Activated CD8-positive, alpha-beta memory T cell treated with anti-CD3 and anti-CD28 coated beads, Interleukin-2, amount 50 U/mL, for 24 hours (primary cell): ENCODE measurements around the gene ZFYVE27.
"Not testable (repeated sequence)": the region's sequence is repeated elsewhere in the genome, so short reads cannot be mapped to it uniquely, and the experiment has no call there.

Experiments used
- DNase-seq: peaks from one replicate; pipeline ENCODE4 v3.0.0-alpha.2; 2020; ENCODE audit errors: extremely low read depth

Gene ZFYVE27, protein sequence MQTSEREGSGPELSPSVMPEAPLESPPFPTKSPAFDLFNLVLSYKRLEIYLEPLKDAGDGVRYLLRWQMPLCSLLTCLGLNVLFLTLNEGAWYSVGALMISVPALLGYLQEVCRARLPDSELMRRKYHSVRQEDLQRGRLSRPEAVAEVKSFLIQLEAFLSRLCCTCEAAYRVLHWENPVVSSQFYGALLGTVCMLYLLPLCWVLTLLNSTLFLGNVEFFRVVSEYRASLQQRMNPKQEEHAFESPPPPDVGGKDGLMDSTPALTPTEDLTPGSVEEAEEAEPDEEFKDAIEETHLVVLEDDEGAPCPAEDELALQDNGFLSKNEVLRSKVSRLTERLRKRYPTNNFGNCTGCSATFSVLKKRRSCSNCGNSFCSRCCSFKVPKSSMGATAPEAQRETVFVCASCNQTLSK

GRCh38 chr10:97736902-97737769 is at the start of gene ZFYVE27:
TSS of gene ZFYVE27 (plus strand) at chr10:97737128. CDS start at chr10:97738478, 1,350 bp downstream.
- DNase-seq: peak; percentile 91

DNA sequence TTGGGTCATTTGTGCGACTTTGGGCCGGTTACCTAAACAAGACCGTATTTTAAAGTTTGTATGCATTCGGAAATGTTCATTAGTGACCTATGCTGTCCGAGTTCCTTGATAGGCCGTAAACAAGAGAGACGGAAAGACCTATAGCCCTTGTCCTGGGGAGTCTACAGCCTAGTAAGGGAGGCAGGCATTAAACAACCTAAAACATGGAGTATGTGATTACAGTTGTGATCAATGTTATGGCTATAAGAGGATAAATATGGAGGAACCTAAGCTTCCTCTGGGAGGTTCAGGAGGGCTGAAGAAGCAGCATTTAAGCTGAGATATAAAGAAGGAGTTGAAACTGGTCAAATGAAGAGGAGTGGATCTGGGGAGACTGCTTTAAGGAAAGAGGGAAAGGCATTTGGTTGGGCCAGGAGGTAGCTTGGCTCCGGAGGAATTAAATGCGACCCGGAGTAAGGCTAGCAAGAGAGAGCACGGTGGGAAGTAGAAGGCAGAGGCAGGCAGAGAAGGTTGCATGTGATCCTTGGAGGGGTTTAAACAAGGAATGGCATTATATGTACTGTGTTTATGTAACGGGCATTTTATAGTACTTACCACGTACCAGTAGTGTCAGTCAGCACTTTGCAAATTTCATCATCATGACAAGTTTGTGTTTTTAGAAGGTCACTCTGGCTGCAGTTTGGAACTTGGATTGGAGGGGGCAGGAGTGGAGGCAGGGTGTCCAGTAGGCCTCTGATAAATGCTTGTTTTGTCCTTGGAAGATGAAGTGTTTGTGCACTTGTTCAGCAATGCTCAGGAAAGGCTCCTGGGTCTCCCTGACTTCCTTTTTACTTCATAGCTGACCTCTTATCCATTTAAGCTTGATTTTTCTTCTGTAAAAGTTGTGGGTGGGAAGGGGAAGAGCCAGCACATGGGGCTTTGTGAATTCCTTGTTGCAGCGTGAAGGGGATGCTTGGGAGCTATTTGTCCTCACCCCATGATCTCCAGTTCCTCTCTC is 48.8 kb upstream of the ZFYVE27 start:
- no peak for DNase-seq

DNA sequence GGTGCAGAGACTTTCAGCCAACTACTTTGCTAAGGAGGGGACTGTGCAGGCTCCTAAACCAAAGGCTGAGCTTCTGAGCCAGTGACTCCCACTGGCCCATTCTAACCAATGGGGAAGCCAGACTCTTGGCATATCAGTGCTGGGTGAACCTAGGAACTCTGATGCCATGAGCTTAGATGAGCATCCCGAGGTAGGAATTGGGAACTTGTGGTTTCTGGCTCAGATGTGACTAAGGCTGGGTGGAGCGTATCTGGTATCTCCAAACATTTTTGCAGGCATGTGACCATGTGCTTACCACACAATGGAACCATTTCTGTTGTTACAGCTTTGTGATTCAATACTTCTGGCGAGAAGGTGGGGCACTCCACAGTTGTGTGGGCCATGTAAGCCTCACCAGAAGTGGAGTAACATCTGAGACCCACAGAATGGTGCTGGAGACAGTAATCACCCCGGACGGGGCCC is 47.3 kb upstream of the ZFYVE27 start:
- DNase-seq: no peak

DNA sequence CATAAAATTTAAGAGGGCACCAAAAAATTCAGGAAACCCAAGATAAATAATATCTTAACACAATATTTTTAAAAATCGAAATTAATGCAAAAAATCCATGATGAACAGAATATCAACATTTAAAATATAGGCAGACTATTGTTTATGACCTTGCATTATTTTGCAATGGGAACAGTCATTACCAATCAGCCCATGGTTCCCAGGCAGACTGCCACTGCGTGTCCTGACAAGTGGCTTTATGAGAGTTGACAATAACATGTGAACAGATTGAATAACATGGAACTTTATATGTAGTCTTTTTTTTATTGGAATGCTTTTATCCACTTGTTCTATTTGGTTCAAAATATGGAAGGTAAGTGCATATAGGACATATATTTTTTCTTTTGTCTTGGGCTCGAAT is 46.8 kb upstream of the ZFYVE27 start:
- no peak for DNase-seq

DNA sequence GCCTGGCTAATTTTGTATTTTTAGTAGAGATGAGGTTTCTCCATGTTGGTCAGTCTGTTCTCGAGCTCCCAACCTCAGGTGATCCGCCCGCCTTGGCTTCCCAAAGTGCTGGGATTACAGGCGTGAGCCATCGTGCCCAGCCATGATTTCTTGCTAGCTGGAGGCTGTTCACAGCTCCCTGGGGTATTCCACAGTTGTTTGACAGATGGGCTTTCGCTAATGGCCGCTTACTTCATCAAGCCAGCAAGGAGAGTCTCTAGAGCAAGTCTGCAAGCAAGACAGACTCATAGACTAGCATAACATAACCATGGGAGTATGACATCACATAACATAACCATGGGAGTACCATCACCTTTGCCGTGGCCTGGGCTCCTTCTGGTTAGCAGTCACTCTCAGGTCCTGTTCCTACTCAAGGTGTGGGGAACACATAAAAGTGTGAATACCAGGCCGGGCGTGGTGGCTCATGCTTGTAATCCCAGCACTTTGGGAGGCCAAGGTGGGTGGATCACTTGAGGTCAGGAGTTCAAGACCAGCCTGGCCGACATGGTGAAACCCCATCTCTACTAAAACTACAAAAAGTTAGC is 38.8 kb upstream of the ZFYVE27 start:
- DNase-seq: not testable (repeated sequence)

GRCh38 chr10:97701438-97702069 is 35.4 kb upstream of the ZFYVE27 start:
- no peak for DNase-seq

- no peak for DNase-seq
Observed at GRCh38 chr10:97703398-97704067, 33.4 kb upstream of the ZFYVE27 start.

GRCh38 chr10:97704341-97704740 is 32.6 kb upstream of the ZFYVE27 start:
- no peak for DNase-seq

- DNase-seq: no peak
Observed at GRCh38 chr10:97705006-97705670, 31.8 kb upstream of the ZFYVE27 start.

GRCh38 chr10:97707134-97707861 is 29.6 kb upstream of the ZFYVE27 start:
- DNase-seq: no peak

DNA sequence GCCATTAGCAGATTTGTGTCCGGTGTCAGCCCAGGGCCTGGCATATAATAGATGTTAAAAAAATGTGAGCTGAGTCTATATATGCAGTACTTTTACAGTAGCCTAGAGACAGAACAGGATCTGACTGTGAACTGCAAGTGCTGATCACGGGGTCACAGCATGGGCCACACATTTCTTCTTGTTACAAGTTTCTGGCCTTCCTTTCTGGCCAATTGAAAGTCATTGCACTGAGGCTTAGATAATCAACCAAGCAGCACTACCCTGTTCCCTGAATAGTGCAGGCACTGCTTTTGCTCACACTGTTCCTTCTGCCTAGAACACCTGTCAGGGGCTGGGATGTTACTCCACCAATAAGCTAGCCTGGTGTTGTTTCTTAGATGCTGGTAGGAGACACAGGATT is 28.8 kb upstream of the ZFYVE27 start:
- DNase-seq: no peak

DNA sequence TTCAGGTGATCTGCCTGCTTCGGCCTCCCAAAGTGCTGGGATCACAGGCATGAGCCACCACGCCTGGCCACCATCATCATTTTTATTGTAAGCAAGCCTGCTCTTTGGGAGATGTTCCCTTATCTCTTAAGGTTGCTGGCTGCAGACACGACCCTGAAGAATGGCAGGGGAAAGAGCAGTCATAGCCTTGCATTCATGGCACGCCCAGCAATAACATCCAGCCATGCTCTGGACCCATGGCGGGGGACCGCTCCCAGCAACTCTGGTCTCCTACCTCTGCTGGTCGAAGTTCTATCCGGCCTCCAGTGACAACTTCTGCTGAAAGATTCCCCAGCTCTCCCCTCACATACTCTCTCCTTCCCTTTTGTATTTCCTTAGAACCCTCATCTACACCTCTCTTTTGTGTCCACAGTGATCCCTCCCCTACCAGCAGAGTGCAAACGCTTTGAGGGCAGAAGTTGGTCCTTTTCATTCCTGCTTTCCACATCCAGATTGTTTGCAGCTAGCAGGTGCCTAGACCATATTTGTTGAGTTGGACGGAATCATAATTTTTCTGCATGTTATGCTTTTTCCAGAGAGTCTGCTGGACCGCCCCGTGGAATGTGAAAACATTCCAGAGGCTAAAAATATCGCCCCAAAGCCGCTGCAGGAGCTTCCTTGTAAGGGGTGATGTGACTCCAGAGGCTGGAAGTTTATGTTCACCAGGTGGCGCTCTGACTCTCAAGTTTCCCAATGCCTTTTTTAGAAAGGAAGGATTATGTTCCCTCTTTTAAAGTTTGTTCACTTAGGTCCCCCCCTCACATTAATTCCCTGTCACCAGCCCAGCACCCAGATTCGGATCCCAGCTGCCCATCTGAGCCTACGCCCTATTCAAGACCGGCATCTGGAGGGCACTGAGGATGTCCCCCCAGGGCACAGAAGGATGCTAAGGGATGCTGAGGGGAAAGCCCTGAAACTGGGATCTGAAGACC is 27.7 kb upstream of the ZFYVE27 start:
- no peak for DNase-seq

GRCh38 chr10:97711640-97712572 is 25.0 kb upstream of the ZFYVE27 start:
- DNase-seq: no peak

DNA sequence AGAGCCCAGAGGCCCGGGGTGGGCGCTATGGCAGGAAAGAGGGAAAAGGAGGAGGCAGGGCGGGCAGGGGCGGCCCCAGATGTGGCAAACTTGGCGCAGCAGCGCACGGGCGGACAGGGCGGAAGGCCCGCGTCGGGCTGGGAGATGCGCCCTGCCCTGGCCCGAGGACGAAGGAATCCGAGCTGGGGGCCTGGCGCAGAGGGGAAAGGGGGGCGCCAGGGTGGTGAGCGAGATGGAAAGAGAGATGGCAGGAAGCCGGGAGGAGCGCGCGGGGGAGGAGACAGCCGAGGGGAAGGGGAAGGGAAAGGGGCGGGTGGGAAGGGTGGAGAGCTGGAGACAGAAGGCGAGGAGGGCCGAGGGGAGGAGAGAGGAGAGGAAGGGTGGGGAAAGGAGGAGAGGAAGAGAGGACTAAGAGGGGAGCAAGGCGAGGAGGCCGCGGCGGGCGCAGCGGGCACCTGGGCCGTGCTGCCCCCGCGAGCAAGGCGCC is 23.5 kb upstream of the ZFYVE27 start, which contains the start of gene MARVELD1:
TSS of gene MARVELD1 (plus strand) at position 392 of the 487 bp plus-strand sequence. CDS start 147 bp downstream, outside the sequence.
- DNase-seq: no peak

DNA sequence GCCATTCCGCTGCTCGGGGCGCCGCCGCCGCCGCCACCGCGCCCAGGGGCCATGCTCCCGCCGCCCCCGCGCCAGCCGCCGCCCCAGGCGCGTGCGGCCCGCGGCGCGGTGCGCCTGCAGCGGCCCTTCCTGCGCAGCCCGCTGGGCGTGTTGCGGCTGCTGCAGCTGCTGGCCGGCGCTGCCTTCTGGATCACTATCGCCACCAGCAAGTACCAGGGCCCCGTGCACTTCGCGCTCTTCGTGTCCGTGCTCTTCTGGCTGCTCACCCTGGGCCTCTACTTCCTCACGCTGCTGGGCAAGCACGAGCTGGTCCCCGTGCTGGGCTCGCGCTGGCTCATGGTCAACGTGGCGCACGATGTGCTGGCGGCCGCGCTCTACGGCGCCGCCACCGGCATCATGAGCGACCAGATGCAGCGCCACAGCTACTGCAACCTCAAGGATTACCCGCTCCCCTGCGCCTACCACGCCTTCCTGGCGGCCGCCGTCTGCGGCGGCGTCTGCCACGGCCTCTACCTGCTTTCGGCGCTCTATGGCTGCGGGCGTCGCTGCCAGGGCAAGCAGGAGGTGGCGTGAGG is 23.0 kb upstream of the ZFYVE27 start:
- no peak for DNase-seq
